Hepatocyte (in vitro differentiated cells): ENCODE data around the gene PPP1R13L.

ENCODE experiments used
- CTCF ChIP-seq: fragments of 200-600 bp; sonication (generic); IDR thresholded peaks from 2 replicates; pipeline ENCODE4 v1.5.1; 2016; ENCODE audit warnings: antibody characterized with exemption, mild to moderate bottlenecking; ENCODE audit not compliant: poor library complexity
- EZH2 ChIP-seq: fragments of 200-600 bp; sonication (generic); IDR thresholded peaks from 2 replicates; pipeline ENCODE4 v1.6.1; 2016; ENCODE audit warnings: antibody characterized with exemption, mild to moderate bottlenecking, borderline replicate concordance
- EZH2phosphoT487 ChIP-seq: fragments of 200-600 bp; sonication (generic); IDR thresholded peaks from one replicate; pipeline ENCODE4 v1.6.1; 2018; ENCODE audit warnings: antibody characterized with exemption, mild to moderate bottlenecking, low read depth, moderate library complexity; ENCODE audit not compliant: unreplicated experiment, severe bottlenecking

GRCh38 chr19:45428384-45429231, 23.7 kb upstream of the PPP1R13L start:
- TF ChIP-seq CTCF: peak; percentile 46
- no peak for TF ChIP-seq EZH2phosphoT487
- TF ChIP-seq EZH2: no peak
